ENCODE measurements around the gene ALDH5A1.
A peak's percentile ranks its signal among the peaks of the same experiment; 100 is the strongest.

The ALDH5A1 gene

GRCh38 chr6:24494821-24495795 lies at the start of gene ALDH5A1:
Gene ALDH5A1, plus strand, starts transcription at chr6:24494969. Its CDS starts 28 bp downstream, at chr6:24494997.
- DNase-seq (ENCODE audit: low spot score), result peak; percentile 87
- in situ Hi-C loops (cut with MboI; ENCODE audit: low sequenced_read_pairs, unreplicated experiment), result no loop called here
- TF ChIP-seq CTCF (IDR thresholded peaks at IDR 0.05; ENCODE audit: borderline replicate concordance, control extremely low read depth, extremely low read depth, insufficient read depth, missing control alignments), result peak; percentile 62

GRCh38 chr6:24445704-24446103 lies 49.1 kb upstream of the ALDH5A1 start:
- no peak for TF ChIP-seq CTCF (IDR thresholded peaks at IDR 0.05; ENCODE audit: borderline replicate concordance, control extremely low read depth, extremely low read depth, insufficient read depth, missing control alignments)
- no peak for DNase-seq (ENCODE audit: low spot score)
- in situ Hi-C loops (cut with MboI; ENCODE audit: low sequenced_read_pairs, unreplicated experiment), result no loop called here

- DNase-seq (ENCODE audit: low spot score), result no peak
- in situ Hi-C loops (cut with MboI; ENCODE audit: low sequenced_read_pairs, unreplicated experiment), result no loop called here
- no peak for TF ChIP-seq CTCF (IDR thresholded peaks at IDR 0.05; ENCODE audit: borderline replicate concordance, control extremely low read depth, extremely low read depth, insufficient read depth, missing control alignments)
Observed at GRCh38 chr6:24446670-24447069, 48.1 kb upstream of the ALDH5A1 start.

- DNase-seq (ENCODE audit: low spot score), result no peak
- TF ChIP-seq CTCF (IDR thresholded peaks at IDR 0.05; ENCODE audit: borderline replicate concordance, control extremely low read depth, extremely low read depth, insufficient read depth, missing control alignments), result no peak
- in situ Hi-C loops (cut with MboI; ENCODE audit: low sequenced_read_pairs, unreplicated experiment), result no loop called here
Observed at GRCh38 chr6:24448396-24448795, 46.4 kb upstream of the ALDH5A1 start.

GRCh38 chr6:24448828-24449525 lies 45.8 kb upstream of the ALDH5A1 start:
- no peak for DNase-seq (ENCODE audit: low spot score)
- in situ Hi-C loops (cut with MboI; ENCODE audit: low sequenced_read_pairs, unreplicated experiment), result no loop called here
- no peak for TF ChIP-seq CTCF (IDR thresholded peaks at IDR 0.05; ENCODE audit: borderline replicate concordance, control extremely low read depth, extremely low read depth, insufficient read depth, missing control alignments)

- in situ Hi-C loops (cut with MboI; ENCODE audit: low sequenced_read_pairs, unreplicated experiment), result no loop called here
Observed at GRCh38 chr6:24451581-24452388, 43.0 kb upstream of the ALDH5A1 start.

More at GRCh38 chr6:24451581-24452388, 43.0 kb upstream of the ALDH5A1 start:
- no peak for DNase-seq (ENCODE audit: low spot score)
- no peak for TF ChIP-seq CTCF (IDR thresholded peaks at IDR 0.05; ENCODE audit: borderline replicate concordance, control extremely low read depth, extremely low read depth, insufficient read depth, missing control alignments)

Measured in GM13976 (cell line).